ENCODE results near the gene CYTH1.
"Not testable (repeated sequence)": the region's sequence is repeated elsewhere in the genome, so short reads cannot be mapped to it uniquely, and the experiment has no call there.

The CYTH1 gene

DNA sequence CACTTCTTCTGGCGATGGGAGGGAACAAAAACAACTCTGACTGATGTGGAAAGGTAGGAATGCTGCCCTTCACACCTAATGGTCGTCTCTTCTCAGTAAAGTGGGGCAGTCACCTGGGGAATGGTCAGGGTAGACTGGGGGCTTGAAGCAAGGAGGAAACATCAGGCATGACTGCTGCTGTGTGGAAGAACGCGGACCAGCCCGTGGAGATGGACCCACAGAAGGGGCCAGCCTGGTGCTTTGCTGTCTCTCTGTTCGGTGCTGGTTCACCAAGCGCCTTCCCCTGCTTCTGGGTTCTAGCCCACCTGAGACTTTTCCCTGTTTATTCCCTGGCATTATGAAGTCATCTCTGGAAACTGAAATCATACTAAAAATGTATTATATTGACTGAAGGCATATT lies 108.7 kb downstream of the CYTH1 start:
- TF ChIP-seq, protein P1, sequence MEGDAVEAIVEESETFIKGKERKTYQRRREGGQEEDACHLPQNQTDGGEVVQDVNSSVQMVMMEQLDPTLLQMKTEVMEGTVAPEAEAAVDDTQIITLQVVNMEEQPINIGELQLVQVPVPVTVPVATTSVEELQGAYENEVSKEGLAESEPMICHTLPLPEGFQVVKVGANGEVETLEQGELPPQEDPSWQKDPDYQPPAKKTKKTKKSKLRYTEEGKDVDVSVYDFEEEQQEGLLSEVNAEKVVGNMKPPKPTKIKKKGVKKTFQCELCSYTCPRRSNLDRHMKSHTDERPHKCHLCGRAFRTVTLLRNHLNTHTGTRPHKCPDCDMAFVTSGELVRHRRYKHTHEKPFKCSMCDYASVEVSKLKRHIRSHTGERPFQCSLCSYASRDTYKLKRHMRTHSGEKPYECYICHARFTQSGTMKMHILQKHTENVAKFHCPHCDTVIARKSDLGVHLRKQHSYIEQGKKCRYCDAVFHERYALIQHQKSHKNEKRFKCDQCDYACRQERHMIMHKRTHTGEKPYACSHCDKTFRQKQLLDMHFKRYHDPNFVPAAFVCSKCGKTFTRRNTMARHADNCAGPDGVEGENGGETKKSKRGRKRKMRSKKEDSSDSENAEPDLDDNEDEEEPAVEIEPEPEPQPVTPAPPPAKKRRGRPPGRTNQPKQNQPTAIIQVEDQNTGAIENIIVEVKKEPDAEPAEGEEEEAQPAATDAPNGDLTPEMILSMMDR (conservative IDR thresholded peaks at IDR 0.05; ENCODE audit: control insufficient read depth, insufficient read depth, low read depth, low read length) = no peak
- no peak overlapping the region for H3K4me3 ChIP-seq (ENCODE audit: control insufficient read depth, low read depth, low read length)
- no peak for DNase-seq (ENCODE audit: low read depth)

GRCh38 chr17:78672871-78673371 lies 109.2 kb downstream of the CYTH1 start:
- DNase-seq (ENCODE audit: low read depth) = no peak
- TF ChIP-seq, protein P1 (conservative IDR thresholded peaks at IDR 0.05; ENCODE audit: control insufficient read depth, insufficient read depth, low read depth, low read length) = no peak
- no peak overlapping the region for H3K4me3 ChIP-seq (ENCODE audit: control insufficient read depth, low read depth, low read length)

DNA sequence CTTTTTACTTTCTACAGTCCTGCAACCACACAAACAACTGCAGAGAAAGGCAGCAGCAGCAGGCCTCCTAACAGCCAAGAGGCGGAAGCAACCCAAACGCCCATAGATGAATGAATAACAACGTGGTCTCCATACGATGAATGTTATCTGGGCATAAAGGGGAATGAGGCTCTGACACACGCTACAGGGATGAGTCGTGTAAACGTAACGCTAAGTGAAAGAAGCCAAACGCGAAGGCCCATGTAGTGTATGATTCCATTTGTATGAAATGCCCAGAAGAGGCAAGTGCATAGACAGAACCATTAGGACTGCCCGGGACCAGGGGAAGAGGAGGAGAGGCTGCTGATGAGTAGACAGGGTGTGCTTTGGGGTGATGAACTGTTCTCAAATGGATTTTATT lies 110.1 kb downstream of the CYTH1 start:
- DNase-seq (ENCODE audit: low read depth) = peak; percentile 48
- no peak overlapping the region for H3K4me3 ChIP-seq (ENCODE audit: control insufficient read depth, low read depth, low read length)
- TF ChIP-seq, protein P1 (conservative IDR thresholded peaks at IDR 0.05; ENCODE audit: control insufficient read depth, insufficient read depth, low read depth, low read length) = no peak

DNA sequence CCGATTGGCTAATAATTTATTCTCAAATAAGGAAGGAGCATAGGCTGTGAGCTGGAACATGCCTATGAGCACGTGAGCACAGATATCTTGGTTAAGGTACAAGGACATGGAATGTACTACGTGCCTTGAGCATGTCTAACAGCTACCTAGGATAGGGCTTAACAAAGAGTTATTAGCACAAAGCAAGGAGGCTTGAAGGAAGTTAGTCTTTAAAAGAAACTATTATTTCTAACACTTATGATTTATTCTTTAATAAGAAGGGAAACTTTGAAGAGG lies 110.4 kb downstream of the CYTH1 start:
- DNase-seq (ENCODE audit: low read depth); H3K4me3 ChIP-seq (ENCODE audit: control insufficient read depth, low read depth, low read length): not testable (repeated sequence)

DNA sequence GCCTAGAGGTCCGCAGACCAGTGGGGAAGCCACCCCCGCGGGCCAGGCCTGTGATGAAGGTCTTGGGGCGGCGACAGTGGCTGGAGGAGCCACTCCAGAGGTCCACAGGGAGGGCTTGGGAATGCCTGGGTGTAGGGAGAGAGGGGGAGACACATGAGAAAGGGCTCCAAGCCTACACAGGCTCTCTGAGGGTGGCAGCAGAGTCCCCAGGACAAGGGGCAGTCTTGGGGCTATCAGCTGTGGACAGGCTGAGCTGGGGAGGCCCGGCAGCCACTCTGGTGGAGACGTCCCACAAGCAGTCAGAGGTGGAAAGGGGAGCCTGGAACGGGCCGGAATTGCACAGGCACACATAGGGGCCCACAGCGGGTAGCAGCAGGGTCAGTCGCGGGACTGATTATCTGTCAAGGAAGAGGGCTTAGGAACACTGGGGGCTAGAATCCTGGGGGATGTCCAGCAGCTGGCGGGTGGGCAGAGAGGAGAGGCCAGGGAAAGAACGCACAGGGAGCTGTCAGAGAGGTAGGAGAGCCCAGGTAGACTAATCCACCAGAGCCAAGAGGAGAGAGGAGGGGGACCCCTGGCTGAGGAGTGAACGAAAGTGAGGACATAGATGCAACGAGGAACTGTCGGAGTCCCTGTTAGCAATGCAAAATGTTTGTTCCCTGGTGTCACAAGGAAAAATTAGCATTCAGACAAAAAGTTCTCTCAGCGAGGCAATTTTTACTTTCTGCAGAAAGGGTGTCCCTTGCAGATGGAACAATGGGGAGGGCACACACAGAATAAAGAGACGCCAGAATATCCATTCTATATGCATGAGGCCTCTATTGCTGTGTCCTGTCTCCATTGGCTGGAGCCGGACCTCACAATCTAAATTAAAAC lies 111.0 kb downstream of the CYTH1 start:
- H3K4me3 ChIP-seq (ENCODE audit: control insufficient read depth, low read depth, low read length) = no peak overlapping the region
- TF ChIP-seq, protein P1 (conservative IDR thresholded peaks at IDR 0.05; ENCODE audit: control insufficient read depth, insufficient read depth, low read depth, low read length) = no peak
- no peak for DNase-seq (ENCODE audit: low read depth)

- no peak for DNase-seq (ENCODE audit: low read depth)
- no peak overlapping the region for H3K4me3 ChIP-seq (ENCODE audit: control insufficient read depth, low read depth, low read length)
- TF ChIP-seq, protein P1 (conservative IDR thresholded peaks at IDR 0.05; ENCODE audit: control insufficient read depth, insufficient read depth, low read depth, low read length) = no peak
These were observed 112.0 kb downstream of the CYTH1 start for GRCh38 chr17:78669975-78670518.

GRCh38 chr17:78669256-78669974 lies 112.7 kb downstream of the CYTH1 start:
- DNase-seq (ENCODE audit: low read depth) = no peak
- TF ChIP-seq, protein P1 (conservative IDR thresholded peaks at IDR 0.05; ENCODE audit: control insufficient read depth, insufficient read depth, low read depth, low read length) = no peak
- H3K4me3 ChIP-seq (ENCODE audit: control insufficient read depth, low read depth, low read length) = no peak overlapping the region
